ENCODE data around the gene ZBTB4. TPM values are rescaled to one million over a fixed set of nuclear protein-coding genes. Genes with fewer than 3 reads are reported as not detected.

Gene ZBTB4
- total RNA-seq, 3 donors from 2014 or later (not counting 1 experiment from before 2014, with no cell fraction given): 64.0 to 72.5 (median 68.4) TPM

DNA sequence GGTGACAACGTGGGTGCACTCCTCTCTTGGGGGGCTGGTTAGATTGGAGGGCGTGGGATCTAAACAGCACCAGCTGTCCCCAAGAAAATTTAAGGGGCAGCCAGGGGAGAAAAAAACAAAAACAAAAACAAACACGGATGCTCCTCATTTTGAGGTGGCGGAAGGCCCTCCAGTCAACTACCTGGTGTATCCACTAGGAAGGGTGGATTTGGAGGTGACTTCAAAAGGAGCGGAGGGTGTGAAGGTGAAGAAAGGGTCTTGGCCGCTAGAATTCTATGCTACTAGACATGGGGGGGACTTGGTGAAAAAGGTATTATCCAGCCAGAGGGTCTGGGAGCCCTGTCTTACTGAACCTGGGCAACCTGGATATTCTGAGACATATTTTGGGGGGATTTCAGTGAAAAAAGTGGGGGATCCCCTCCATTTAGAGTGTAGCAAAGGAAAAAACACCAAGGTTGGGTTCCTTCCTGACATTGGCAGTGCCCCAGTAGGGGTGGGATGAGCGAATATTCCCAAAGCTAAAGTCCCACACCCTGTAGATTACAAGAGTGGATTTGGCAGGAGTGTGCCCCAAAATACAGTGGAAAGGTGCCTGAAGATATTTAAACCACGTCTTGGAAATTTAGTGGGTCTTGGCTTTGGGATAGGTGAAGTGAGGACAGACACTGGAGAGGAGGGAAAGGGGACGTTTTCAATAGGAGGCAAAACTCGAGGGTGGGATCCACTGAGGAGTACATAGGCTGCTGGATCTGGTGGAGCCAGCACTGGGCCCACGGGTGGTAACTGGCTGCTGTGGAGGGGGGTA is 40.6 kb downstream of the ZBTB4 start:
- Mint-ChIP-seq H3K4me1 (peaks cover 29 to 49% of the 10 kb centered on the region in 2 donors), H3K4me3 (peak overlapping the region; percentile 47), H3K27ac (peak overlapping the region in 1 of 2 donors; percentile 31), H3K36me3 (no peaks in the 10 kb centered on the region), H3K27me3 (ENCODE audit: low read depth in 2 of 2) (peaks cover 35 to 42% of the 10 kb centered on the region in 2 donors), H3K9me3 (no peaks in the 10 kb centered on the region)
- ATAC-seq (no peak), DNase-seq (no peak)
- intact Hi-C loops (cut with micrococcal nuclease): loop anchor here (5.0 kb wide), 2 partner anchors 63 to 87 kb away; partner anchors contain the start of gene KCTD11
- H3K27me3 ChIP-seq (ENCODE audit: control insufficient read depth, insufficient read depth, low read length): peaks cover 35% of the 10 kb centered on the region
- no peak overlapping the region for H3K27ac ChIP-seq (ENCODE audit: low read length)
- H3K36me3 ChIP-seq (ENCODE audit: control insufficient read depth, insufficient read depth, low read length): no peaks in the 10 kb centered on the region
- peaks cover 57% of the 10 kb centered on the region for H3K4me1 ChIP-seq (ENCODE audit: control insufficient read depth, insufficient read depth, low read length)
- H3K4me3 ChIP-seq (ENCODE audit: low read length): no peak overlapping the region
- no peaks in the 10 kb centered on the region for H3K9me3 ChIP-seq (ENCODE audit: control insufficient read depth, insufficient read depth, low read length)
- TF ChIP-seq, protein P1, sequence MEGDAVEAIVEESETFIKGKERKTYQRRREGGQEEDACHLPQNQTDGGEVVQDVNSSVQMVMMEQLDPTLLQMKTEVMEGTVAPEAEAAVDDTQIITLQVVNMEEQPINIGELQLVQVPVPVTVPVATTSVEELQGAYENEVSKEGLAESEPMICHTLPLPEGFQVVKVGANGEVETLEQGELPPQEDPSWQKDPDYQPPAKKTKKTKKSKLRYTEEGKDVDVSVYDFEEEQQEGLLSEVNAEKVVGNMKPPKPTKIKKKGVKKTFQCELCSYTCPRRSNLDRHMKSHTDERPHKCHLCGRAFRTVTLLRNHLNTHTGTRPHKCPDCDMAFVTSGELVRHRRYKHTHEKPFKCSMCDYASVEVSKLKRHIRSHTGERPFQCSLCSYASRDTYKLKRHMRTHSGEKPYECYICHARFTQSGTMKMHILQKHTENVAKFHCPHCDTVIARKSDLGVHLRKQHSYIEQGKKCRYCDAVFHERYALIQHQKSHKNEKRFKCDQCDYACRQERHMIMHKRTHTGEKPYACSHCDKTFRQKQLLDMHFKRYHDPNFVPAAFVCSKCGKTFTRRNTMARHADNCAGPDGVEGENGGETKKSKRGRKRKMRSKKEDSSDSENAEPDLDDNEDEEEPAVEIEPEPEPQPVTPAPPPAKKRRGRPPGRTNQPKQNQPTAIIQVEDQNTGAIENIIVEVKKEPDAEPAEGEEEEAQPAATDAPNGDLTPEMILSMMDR (IDR thresholded peaks at IDR 0.05): no peak
- WGBS (ENCODE audit: insufficient coverage): 55% methylated on average over 11 of the region's 11 CpGs

DNA sequence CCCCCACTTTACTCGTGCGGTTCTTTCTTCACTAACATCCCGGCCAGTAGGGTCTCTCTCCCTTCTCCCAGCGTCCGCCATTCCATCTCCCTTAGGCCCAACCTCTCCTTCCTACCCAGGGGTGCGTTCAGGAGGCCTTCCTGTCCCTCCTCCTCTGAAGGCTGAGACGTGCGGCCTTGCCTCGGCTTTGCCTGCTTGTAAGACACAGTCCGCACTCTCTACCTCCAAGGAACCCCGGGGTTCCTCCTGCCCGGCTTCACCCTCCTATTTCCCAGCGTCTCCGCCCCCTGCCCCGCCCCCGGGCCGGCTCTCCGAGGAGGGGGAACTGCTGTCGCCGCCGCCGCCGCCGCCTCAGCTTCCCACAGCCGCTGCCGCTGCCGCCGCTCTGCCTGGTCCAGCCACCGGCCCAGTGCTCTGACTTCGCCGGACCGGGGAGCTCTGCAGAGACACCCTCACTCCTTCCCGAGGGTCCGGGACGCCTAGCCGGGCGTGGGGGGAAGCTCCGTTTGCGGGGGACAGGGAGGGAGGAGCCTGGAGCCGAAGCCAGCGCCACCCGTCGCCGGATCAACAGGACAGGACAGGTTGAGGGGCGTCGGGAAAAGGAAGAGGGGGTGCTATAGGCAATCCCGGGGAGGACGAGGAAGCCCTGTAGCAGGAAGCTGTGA is 41.3 kb downstream of the ZBTB4 start:
- Histone ChIP-seq H3K36me3 (ENCODE audit: control insufficient read depth, insufficient read depth, low read length) (no peaks in the 10 kb centered on the region), H3K4me3 (ENCODE audit: low read length) (no peak overlapping the region), H3K27me3 (ENCODE audit: control insufficient read depth, insufficient read depth, low read length) (peaks cover 35% of the 10 kb centered on the region), H3K27ac (ENCODE audit: low read length) (no peak overlapping the region), H3K4me1 (ENCODE audit: control insufficient read depth, insufficient read depth, low read length) (peaks cover 57% of the 10 kb centered on the region), H3K9me3 (ENCODE audit: control insufficient read depth, insufficient read depth, low read length) (no peaks in the 10 kb centered on the region)
- DNase-seq (peak; percentile 38 to 63), ATAC-seq (no peak)
- intact Hi-C loops (cut with micrococcal nuclease): loop anchor here (2.0 to 5.0 kb wide), 3 partner anchors 47 to 86 kb away; partner anchors contain the start of genes KCTD11 and POLR2A
- Mint-ChIP-seq H3K27me3 (ENCODE audit: low read depth in 2 of 2) (peaks cover 28 to 37% of the 10 kb centered on the region in 2 donors), H3K4me3 (peak overlapping the region; percentile 69), H3K9me3 (no peaks in the 10 kb centered on the region), H3K36me3 (no peaks in the 10 kb centered on the region), H3K4me1 (peaks cover 29 to 49% of the 10 kb centered on the region in 2 donors), H3K27ac (peak overlapping the region in 1 of 2 donors; percentile 46)
- TF ChIP-seq, protein P1 (IDR thresholded peaks at IDR 0.05): no peak
- 20% methylated on average over 48 of the region's 48 CpGs for WGBS (ENCODE audit: insufficient coverage)

DNA sequence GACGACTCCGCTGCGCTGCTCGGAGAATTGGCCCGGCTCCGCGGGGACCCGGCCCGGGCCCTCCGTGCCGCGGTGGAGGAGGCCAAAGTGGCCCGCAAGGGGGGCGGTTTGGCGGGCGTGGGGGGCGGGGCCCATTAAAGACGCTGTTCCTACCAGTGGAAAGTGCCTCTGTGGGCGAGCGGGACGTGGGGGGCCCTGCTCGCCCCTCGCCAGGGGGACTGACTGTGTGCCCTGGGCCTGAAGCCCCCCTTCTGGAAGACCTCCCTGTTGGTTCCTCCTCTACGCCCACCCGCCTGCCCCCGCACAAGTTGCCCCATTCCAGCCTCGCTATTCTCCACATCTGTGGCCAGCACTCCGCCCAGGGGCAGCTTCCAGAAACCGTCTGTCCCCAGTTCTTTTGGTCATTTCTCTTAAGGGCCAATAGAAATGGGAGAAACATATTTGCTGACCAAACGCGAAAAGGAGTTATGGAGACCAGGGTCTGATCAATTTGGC is 42.0 kb downstream of the ZBTB4 start:
- intact Hi-C loops (cut with micrococcal nuclease): loop anchor here (2.0 to 5.0 kb wide), 3 partner anchors 47 to 85 kb away; partner anchors contain the start of genes KCTD11 and POLR2A
- TF ChIP-seq, protein P1 (IDR thresholded peaks at IDR 0.05): no peak
- no peaks in the 10 kb centered on the region for H3K36me3 Mint-ChIP-seq
- no peaks in the 10 kb centered on the region for H3K9me3 Mint-ChIP-seq
- H3K27me3 Mint-ChIP-seq (ENCODE audit: low read depth in 2 of 2): peaks cover 24 to 35% of the 10 kb centered on the region in 2 donors
- Histone ChIP-seq H3K27me3 (ENCODE audit: control insufficient read depth, insufficient read depth, low read length) (peaks cover 35% of the 10 kb centered on the region), H3K4me1 (ENCODE audit: control insufficient read depth, insufficient read depth, low read length) (peaks cover 57% of the 10 kb centered on the region), H3K9me3 (ENCODE audit: control insufficient read depth, insufficient read depth, low read length) (no peaks in the 10 kb centered on the region), H3K4me3 (ENCODE audit: low read length) (no peak overlapping the region), H3K27ac (ENCODE audit: low read length) (no peak overlapping the region), H3K36me3 (ENCODE audit: control insufficient read depth, insufficient read depth, low read length) (no peaks in the 10 kb centered on the region)
- ATAC-seq: no peak
- H3K27ac Mint-ChIP-seq: peak overlapping the region in 1 of 2 donors; percentile 46
- no peak for DNase-seq
- H3K4me1 Mint-ChIP-seq: peaks cover 29 to 49% of the 10 kb centered on the region in 2 donors
- 48% methylated on average over 31 of the region's 31 CpGs for WGBS (ENCODE audit: insufficient coverage)
- H3K4me3 Mint-ChIP-seq: peak overlapping the region; percentile 91
